HG03378 (cell line): ENCODE results near the gene MAP3K21.

ENCODE experiments used
- ATAC-seq: cut with Tn5 transposase; IDR thresholded peaks from one replicate; pipeline ENCODE4 v1.9.1; 2021; ENCODE audit warnings: mild to moderate bottlenecking, moderate library complexity; ENCODE audit not compliant: unreplicated experiment

MAP3K21 gene

GRCh38 chr1:233323718-233324117, 3.8 kb upstream of the MAP3K21 start:
- no peak for ATAC-seq

GRCh38 chr1:233326319-233326718, 1.2 kb upstream of the MAP3K21 start:
- no peak for ATAC-seq

- ATAC-seq, result no peak
Observed at GRCh38 chr1:233326811-233327650, 493 bp upstream of the MAP3K21 start.

GRCh38 chr1:233328142-233328921, 808 bp downstream of the MAP3K21 start:
- ATAC-seq, result no peak

- ATAC-seq, result no peak
Observed at GRCh38 chr1:233331676-233332519, 4.4 kb downstream of the MAP3K21 start.

GRCh38 chr1:233333086-233333485, 5.6 kb downstream of the MAP3K21 start:
- no peak for ATAC-seq

GRCh38 chr1:233334092-233334491, 6.6 kb downstream of the MAP3K21 start:
- ATAC-seq, result no peak

- no peak for ATAC-seq
Observed at GRCh38 chr1:233336554-233337456, 9.3 kb downstream of the MAP3K21 start.

GRCh38 chr1:233337505-233337904, 10.0 kb downstream of the MAP3K21 start:
- no peak for ATAC-seq

GRCh38 chr1:233338102-233338501, 10.6 kb downstream of the MAP3K21 start:
- no peak for ATAC-seq

GRCh38 chr1:233340031-233340555, 12.6 kb downstream of the MAP3K21 start:
- ATAC-seq, result no peak

- no peak for ATAC-seq
Observed at GRCh38 chr1:233340966-233341516, 13.5 kb downstream of the MAP3K21 start.

- ATAC-seq, result no peak
Observed at GRCh38 chr1:233342086-233342485, 14.6 kb downstream of the MAP3K21 start.

GRCh38 chr1:233343262-233343661, 15.7 kb downstream of the MAP3K21 start:
- ATAC-seq, result no peak

- ATAC-seq, result no peak
Observed at GRCh38 chr1:233347338-233347737, 19.8 kb downstream of the MAP3K21 start.

GRCh38 chr1:233349137-233349536, 21.6 kb downstream of the MAP3K21 start:
- ATAC-seq, result no peak

- no peak for ATAC-seq
Observed at GRCh38 chr1:233354983-233355382, 27.5 kb downstream of the MAP3K21 start.

GRCh38 chr1:233355841-233356704, 28.5 kb downstream of the MAP3K21 start:
- peak; percentile 81 for ATAC-seq

GRCh38 chr1:233356705-233356987, 29.1 kb downstream of the MAP3K21 start:
- ATAC-seq, result no peak
